Daoy (cell line): ENCODE results near the gene EEF1A2. TPM values are rescaled to one million over a fixed set of nuclear protein-coding genes. Genes with fewer than 3 reads are reported as not detected.

Experiments
- DNase-seq: peaks from one replicate; pipeline ENCODE4 v3.0.0-alpha.2; 2015; ENCODE audit warnings: low read depth
- total RNA-seq: library from RNA; depleted of rRNA; stranded (reverse); fragments of >200 nt; shearing (Covaris generic); gene quantifications from 2 replicates; pipeline ENCODE4 v1.2.3, GENCODE V29; 2014

EEF1A2 gene
- total RNA-seq, 1 experiment from 2014 or later: 6.4 TPM

DNA sequence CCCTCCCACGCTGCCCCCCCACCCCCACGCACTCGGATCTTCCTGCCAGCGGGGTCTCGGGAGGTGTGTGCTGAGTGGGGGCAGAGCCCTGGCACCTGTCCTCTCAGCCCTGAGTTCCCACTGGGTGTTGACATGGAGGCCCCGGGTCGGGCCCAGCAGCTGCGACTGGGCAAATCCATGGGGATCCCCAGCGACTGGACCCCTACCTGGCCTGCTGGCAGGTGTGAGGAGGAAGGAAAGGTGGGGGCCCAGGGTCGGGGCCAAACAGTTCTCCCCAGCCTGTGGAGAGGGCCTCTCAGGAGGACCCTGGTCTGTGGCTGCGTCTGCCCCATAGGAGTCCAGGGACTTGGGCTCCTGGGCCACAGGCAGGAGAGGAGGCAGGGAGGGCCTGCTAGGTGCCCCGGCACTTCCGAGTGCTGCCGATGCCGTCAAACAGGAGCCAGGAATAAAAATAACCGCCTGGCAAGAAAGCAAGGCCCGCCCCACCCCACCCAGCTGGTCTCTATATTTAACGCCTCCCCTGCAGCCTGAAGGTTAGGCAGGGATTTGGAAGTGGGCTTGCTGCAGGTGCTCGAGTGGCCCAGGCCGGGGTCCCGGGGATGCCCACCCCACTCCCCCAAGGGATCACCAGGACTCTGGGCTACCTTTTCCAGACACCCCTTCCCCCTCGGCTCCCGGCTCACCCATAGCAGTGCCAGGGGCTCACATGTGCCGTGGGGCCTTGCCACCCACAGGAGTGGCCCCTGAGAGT, 1.4 kb upstream of the EEF1A2 start:
- no peak for DNase-seq

DNA sequence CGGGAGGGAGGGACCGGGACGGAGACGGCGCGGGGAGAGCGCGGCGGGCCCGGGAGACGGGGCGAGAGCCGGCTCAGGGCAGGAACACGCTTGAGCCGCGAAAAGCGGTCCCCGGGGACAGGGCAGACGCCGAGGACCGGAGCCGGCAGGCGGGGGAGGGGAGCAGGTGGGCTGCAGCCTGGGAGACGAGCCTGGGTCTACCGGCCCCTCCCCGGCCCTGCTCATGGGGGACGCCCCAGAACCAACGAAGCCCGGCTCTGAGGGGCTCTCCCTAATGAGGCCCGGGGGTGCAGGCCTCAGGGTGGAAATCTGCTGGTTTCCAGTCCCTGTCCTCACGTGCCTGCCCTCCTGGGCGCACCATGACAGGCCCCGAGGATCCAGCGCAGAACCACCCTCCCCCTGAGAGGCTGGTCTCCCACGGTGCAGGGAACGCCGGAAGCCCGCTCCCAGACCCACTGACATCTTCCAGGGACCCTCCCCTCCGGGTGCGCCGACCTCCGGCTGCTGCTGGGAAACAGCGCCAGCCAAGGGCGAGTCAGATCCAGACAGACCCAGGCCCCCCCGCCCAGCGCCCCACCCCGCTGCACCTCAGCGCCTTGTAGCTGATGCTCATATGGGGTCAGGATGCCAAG, 571 bp upstream of the EEF1A2 start:
- no peak for DNase-seq

DNA sequence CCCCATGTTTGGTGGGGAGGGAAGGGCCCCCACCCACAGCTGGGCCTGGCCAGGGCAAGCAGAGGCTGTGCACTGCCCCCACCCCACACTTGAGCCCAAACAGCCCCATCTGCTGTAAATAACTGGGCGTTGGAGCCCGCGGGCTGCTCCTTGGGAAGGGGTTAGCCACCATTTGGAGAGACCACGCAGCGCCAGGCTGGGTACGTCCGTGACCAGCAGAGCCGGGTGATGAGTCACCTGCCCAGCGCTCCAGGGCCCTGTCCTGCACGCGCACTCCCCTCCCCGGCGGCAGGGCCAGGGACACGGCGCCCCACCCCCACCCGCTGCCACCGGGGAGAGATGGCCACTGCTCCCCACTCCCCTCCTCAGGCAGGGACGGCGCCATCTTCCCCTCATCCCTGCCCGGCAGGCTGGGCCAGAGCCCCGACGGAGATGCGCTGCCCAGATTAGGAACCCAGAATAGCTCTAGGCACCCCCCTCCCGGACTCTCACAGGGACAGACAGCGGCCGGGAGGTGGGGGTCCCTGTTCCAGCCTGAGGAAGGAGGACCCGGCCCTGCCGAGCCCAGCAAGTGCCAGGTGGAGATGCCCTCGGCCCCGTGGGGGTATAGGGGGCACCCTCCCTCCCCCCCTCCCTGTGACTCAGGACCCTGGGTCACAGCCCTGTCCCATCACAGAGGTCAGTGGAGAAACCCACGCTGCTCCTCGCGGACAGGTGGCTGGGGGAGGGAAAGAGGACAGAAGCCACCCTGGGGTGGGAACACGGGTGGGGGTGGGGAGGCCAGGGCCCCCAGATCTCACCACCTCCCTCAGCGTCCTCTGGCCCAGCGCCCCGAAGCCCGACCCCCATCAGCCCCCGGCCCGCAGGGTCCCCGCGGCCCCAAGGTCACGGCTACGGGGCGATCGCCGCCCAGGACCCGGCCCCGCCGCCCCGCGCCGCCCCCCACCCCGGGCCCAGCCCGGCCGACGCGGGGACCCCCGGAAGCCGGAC, 642 bp downstream of the EEF1A2 start:
- peak; percentile 73 for DNase-seq

DNA sequence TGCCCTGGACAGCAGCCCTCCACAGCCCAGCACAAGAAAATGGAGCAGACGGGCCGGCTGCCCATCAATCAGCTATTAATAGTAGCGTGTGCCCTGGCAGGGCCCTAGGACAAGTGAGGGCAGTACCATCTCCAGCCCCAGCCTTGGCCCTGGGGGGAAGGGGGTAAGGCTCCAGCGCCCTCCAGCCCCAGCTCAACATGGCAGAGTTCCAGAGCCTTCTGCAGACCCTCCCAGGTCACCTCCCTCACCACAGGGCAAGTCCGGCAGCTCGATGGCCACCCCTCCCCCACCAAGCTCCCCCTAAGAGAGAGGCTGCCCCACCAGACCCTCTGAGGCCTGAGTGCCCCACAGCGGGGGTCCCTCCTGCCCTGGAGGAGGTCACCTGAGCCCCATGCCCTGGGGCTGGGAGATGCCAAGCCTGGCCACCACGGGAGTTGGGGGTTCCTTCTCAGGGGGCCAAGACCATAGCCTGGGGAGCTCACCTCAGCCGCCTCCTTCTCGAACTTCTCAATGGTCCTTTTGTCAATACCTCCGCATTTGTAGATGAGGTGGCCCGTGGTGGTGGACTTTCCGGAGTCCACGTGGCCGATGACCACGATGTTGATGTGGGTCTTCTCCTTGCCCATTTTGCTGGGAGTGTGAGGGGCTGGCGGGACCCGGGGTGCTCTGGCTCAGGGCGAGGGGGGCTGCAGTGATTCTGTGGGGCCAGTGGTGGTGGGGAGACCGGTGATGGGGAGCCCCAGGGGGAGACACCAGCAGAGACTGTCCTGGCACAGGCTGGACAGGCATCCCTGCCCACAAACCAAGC, 1.5 kb downstream of the EEF1A2 start:
- no peak for DNase-seq

DNA sequence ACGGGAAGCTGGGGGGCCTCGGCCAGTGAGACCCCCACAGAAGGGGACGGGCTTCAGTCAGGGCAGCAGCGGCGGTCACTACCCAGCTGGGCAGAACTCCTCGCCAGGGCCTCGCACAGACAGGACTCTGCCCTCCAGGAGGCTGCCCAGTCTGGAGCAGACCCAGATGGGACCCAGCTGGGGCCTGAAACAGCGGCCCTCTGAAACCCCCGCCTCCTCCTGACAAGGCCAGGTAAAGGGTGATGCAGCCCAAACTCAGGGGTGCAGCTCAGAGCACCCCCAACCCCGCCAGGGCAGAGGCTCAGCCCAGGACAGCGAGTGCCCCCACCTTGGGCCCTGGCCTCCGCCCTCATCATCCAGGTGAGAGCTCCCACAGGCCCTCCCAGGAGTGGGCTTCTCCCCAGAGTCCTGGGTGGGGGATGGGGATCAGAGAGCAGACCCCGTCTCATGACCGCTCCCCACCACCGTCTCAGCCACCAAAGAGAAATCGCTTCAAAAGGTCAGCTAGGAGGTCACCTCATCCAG, 2.2 kb downstream of the EEF1A2 start:
- DNase-seq: no peak

DNA sequence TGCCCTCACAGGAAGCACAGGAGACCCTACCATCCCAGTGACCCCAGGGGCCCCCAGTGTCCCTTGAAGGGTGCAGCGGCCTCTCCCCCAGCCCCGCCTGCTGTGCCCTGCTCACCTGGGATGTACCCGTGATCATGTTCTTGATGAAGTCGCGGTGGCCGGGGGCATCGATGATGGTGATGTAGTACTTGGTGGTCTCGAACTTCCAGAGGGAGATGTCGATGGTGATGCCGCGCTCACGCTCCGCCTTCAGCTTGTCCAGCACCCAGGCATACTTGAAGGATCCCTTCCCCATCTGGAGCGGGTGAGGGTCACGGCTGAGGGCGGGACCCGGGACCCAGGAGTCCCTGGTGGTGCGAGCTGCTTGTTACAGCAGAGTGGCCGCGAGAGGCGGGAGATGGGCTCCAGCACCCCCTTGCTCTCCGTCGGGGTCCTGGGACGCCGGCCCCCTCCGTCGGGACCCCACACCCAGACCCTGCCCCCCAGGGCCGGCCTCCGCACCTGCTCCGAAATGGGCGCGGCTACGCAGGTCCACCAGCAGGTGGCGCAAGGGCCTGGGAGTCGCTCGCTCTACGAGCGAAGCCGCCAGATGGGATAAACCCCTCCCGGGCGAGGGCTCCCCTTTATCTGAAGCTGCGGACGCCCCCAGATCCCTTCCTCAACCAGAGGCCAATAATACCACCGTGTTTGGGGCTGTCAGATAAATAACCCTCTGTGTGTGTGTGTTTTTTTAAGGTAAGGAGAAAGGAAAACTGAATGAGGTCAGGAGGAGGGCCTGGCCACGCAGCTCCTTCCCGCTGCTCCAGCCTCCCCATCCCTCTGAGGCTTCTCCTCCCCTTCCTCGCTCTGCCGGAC, 2.9 kb downstream of the EEF1A2 start:
- DNase-seq: peak; percentile 68

DNA sequence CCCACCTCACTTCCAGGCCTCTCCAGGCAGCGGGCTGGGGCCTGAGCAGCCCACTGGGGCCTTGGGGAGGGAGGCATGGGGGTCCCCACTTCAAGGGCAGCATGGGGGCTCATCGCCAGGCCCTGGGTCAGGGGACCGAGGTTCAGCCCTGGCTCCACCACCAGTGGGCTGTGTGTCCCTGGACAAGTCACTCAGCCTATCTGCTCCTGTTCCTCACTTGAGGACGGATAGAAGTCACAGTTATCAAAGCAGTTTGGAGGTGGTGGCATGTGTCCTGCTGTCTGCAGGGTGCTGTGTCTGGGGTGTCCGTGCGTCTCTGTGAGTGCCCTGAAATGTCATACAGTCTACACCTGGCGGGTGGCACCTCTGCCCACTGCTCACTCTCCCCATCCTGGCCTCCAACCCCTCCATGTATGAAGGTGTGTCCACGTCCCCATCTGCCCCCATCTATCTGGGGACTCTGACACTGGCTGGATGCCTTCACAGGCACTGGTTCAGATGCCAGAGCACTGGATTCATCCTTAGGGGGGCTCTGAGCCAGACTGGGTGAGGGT, 3.6 kb downstream of the EEF1A2 start:
- DNase-seq: no peak

DNA sequence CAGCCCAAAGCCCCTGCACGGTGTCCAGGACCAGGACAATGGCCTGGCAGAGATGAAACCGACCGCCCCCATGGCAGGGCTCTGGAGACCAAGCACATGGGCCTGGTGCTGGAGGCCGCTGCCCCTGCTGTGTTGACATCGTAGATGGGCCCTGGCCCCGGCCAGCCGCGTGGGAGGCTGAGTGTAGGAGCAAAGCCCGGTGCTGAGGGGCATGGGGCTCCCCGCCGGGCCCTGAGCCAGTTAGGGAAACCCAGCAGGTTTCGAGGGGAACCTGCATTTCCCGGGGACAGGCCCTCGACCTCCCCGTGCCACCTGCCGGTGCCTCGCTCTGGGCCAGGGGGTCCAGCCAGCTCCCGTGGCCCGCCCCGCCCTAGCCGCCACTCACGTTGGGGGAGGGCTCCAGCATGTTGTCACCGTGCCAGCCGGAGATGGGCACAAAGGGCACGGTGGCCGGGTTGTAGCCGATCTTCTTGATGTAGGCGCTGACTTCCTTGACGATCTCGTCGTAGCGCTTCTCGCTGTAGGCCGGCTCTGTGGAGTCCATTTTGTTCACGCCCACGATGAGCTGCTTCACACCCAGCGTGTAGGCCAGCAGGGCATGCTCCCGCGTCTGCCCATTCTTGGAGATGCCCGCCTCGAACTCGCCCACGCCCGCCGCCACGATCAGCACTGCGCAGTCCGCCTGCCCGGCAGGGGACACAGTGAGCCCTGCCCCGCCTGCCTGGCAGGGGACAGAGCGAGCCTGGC, 4.3 kb downstream of the EEF1A2 start:
- DNase-seq: no peak

DNA sequence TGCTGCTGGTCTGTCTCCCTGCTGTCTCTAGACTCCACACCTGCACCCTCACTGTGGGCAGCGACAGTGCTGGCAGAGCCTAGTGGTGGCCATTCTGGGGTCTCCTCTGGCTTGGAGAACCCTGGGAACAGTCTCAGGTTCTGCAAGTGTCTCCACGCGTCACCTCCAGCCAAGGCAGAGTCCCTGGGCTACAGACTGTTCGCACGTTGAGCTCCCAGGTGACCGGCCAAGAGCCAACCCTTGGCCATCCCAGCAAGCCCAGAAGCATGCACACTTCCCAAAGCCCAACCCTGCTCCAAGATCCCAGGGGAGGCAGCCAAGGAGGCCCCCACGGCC, 4.8 kb downstream of the EEF1A2 start:
- no peak for DNase-seq

DNA sequence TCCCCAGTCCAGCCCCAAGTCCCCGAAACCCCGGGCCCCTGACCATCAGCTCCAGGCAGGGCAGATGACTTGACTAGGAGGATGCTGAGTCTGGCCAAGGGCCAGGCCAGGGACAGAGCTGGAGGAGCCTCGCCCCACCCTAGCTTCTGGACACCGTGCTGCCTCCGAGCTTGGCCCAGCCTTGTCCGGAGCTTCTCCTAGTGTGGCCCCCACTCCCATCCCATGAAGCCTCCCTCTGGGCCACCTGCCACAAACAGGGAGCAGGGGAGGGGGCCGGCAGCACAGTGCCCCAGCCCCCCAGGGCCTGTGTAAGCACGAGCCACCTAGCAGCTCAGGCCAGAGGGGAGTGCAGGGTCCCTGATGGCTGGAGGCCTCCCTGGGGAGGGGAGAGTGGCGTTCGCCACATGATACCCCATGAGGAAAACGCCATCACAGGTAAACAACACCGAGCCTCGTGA, 5.3 kb downstream of the EEF1A2 start:
- DNase-seq: no peak

DNA sequence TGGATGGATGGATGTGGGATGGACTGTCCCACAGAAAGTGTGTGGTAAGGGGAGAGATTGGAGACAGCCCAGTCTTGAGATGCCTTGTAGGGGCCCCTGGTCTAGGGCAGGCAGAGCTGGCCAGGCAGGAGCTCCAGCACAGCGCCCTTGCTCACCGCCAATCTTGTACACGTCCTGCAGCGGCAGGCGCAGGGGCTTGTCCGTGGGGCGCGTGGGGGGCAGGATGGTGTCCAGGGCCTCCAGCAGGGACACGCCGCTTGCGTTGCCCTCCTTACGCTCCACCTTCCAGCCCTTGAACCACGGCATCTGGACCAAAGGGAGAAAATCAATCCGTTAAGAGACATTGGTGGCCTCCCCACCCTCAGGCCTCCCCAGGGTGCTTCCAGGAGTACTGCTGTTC, 5.9 kb downstream of the EEF1A2 start:
- no peak for DNase-seq

DNA sequence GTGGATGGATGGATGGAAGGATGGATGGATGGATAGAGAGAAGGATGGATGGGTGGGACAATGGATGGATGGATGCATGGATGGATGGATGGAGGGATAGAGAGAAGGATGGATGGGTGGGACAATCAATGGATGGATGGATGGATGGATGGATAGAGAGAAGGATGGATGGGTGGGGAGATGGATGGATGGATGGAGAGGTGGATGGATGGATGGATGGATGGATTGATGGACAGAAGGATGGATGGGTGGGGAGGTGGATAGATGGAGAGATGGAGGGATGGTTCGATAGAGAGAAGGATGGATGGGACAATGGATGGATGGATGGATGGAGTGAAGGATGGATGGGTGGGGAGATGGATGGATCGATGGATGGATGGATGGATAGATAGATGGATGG, 6.4 kb downstream of the EEF1A2 start:
- DNase-seq: no peak

DNA sequence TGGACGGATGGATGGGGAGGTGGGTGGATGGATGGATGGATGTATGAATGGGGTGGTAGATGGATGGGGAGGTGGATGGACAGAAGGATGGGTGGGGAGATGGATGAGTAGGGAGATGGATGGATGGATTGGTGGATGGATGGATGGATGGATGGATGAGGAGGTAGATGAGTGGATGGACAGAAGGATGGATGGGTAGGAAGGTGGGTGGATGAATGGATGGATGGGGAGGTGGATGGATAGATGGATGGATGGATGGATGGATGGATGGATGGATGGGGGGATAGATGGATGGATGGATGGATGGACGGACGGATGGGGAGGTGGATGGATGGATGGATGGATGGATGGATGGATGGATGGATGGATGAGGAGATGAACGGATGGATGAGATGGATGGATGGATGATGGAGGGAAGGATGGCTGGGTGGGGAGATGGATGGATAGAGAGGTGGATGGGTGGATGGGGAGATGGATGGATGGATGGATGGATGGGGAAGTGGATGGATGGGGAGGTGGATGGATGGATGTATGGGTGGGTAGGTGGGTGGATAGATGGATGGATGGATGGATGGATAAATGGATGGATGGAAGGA, 7.2 kb downstream of the EEF1A2 start:
- no peak for DNase-seq

DNA sequence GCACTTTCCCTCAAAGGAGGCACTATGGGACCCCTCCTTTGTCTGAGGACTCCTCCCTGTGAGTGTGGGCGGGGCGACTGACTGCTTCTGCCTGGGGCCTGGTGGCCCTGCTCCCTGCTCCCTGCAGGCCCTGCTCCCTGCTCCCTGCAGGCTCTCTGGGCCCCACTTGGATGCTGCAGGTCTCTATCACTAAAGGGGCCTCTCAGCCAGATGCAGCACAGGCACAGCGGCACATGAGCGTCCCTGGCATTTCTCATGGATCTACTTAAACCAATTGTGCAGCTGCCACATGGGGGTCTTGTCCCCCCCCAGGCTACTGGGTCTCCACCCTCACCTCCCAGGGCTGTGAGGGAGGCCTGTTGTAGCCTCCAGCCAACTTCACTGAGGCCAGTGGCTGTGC, 7.8 kb downstream of the EEF1A2 start:
- no peak for DNase-seq

DNA sequence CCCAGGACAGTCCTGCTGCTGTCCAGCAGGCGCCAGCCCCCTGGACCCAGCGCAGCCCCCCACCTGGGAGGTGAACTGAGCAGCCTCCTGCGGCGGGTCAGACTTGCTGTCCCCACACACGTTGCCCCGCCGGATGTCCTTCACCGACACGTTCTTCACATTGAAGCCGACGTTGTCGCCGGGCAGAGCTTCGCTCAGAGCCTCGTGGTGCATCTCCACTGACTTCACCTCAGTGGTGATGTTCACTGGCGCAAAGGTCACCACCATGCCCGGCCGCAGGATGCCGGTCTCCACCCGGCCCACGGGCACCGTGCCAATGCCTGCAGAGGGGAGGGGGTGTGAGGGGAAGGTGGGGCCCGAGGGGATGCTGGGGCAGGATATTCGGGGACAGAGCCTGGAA, 8.5 kb downstream of the EEF1A2 start:
- DNase-seq: no peak

DNA sequence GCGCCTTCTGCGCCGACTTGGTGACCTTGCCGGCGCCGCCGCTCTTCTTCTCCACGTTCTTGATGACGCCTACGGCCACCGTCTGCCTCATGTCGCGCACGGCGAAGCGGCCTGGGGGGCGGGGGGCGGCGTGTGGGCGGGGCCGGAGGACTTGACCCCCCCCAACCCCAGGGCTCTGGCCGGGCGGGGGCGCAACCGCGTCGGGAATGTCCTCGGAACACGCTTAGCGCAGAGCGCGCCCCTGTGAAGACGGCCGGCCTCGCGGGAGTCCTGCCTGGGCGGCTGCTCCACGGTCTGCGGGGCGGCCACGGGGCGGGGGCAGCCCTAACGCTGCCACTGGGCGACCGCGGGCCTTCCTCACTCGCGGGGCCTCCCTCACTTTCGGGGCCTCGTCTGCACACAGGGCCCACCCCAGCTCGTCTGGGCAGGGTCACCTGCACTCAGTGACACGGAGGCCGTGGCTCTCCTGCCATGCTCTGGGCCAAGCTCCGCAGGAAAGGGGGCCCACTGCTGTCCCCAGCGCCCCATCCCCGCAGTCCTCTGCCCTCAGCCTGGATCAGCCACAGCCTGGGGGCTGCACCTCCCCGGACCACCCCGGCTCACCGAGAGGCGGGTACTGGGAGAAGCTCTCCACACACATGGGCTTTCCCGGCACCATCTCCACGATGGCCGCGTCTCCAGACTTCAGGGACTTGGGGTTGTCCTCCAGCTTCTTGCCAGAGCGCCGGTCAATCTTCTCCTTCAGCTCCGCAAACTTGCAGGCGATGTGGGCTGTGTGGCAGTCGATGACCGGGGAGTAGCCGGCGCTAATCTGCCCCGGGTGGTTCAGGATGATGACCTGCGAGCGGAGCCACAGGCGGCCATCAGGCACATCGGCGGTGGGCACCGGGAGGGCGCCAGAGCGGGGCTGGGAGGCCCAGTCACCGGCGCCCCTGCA, 10.3 kb downstream of the EEF1A2 start:
- no peak for DNase-seq

DNA sequence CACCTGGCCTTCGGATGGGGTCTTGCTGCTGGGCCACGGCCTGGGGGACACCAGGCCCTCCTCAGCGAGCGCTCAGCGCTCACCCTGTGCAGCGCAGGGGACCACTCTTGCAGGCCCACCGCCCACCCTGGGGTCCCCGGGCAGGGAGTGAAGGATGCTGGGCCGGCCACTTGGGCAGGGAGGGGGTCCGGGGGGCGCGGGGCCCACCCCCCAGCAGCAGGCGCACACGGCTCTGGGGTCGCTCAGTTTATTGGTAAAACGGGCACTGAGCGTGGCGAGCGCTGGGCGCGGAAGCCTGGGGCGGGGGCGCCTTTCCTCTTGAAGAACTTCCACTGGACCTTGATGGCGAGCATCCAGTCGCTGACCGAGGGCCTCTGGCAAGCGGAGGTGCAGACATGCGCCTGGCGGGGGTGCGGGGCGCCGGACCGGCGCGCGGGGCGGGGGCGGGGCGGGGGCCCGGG, 11.1 kb downstream of the EEF1A2 start:
- DNase-seq: no peak
